Left lung (tissue), 10 donors: Measurements from ENCODE around the gene CTDP1. TPM values are rescaled to one million over a fixed set of nuclear protein-coding genes. Genes with fewer than 3 reads are reported as not detected.

Source experiments
- ATAC-seq: fragments of 200-7000 bp; cut with Tn5 transposase; one replicate; pipeline ENCODE4 v1.9.1; 2020; ENCODE audit warnings: moderate library complexity
- DNase-seq, 4 donors: peaks; one replicate each; pipeline ENCODE4 v3.0.0-alpha.2; 2013 to 2020
- H3K27ac ChIP-seq, 2 donors: fragments of 200-600 bp; sonication (generic) in 1 of 2; one replicate each; pipeline versions ENCODE4 v1.5.0 to v1.8.0; 2020 to 2021
- H3K27me3 ChIP-seq, 2 donors: fragments of 200-600 bp; sonication (generic) in 1 of 2; one replicate each; pipeline versions ENCODE4 v1.5.0 to v1.8.0; 2020 to 2021
- H3K36me3 ChIP-seq, 2 donors: fragments of 200-600 bp; sonication (generic) in 1 of 2; one replicate each; pipeline versions ENCODE4 v1.5.0 to v1.8.0; 2020 to 2021
- H3K4me1 ChIP-seq, 2 donors: fragments of 200-600 bp; one replicate each; pipeline ENCODE4 v1.8.0; 2021
- H3K4me3 ChIP-seq, 2 donors: fragments of 200-600 bp; sonication (generic) in 1 of 2; one replicate each; pipeline versions ENCODE4 v1.5.0 to v1.8.0; 2020 to 2021; ENCODE audit warnings: mild to moderate bottlenecking in 1 of 2
- H3K9me3 ChIP-seq, 2 donors: fragments of 200-600 bp; sonication (generic) in 1 of 2; one replicate each; pipeline versions ENCODE4 v1.5.0 to v1.8.0; 2020 to 2021
- intact Hi-C, 2 donors: fragments of 100-400 bp; cut with DNase I; formaldehyde crosslinking; loops; one replicate each; pipeline versions ENCODE4 v1.11.2 to v1.14.2; 2022
- polyA plus RNA-seq, 6 donors: library from polyadenylated mRNA; unstranded; fragments of 120-200 nt; gene quantifications; one replicate each; pipeline ENCODE4 v1.2.1, GENCODE V29; 2013; ENCODE audit not compliant: insufficient read length in 6 of 6
- total RNA-seq, 2 donors: library from RNA; stranded (reverse); fragmentation: NEBNext Ultra II Directional; extraction: Animal tissue kit (Norgen Biotek cat#: 25700); gene quantifications; one replicate each; pipeline ENCODE4 v1.2.1, GENCODE V29; 2021
- TF ChIP-seq, protein P1 (sequence below), 2 donors: fragments of 200-600 bp; sonication (generic) in 1 of 2; IDR thresholded peaks; one replicate each; pipeline versions ENCODE4 v1.5.0 to v1.8.0; 2021; ENCODE audit warnings: antibody characterized with exemption in 2 of 2
- donor health status: DM: no; HTN: yes; CAD: no.
- donor health status: DM: no; HTN: no; CAD: no.

The CTDP1 gene
- total and polyA plus RNA-seq, 8 donors: 8.4 to 24.4 (median 11.4) TPM

DNA sequence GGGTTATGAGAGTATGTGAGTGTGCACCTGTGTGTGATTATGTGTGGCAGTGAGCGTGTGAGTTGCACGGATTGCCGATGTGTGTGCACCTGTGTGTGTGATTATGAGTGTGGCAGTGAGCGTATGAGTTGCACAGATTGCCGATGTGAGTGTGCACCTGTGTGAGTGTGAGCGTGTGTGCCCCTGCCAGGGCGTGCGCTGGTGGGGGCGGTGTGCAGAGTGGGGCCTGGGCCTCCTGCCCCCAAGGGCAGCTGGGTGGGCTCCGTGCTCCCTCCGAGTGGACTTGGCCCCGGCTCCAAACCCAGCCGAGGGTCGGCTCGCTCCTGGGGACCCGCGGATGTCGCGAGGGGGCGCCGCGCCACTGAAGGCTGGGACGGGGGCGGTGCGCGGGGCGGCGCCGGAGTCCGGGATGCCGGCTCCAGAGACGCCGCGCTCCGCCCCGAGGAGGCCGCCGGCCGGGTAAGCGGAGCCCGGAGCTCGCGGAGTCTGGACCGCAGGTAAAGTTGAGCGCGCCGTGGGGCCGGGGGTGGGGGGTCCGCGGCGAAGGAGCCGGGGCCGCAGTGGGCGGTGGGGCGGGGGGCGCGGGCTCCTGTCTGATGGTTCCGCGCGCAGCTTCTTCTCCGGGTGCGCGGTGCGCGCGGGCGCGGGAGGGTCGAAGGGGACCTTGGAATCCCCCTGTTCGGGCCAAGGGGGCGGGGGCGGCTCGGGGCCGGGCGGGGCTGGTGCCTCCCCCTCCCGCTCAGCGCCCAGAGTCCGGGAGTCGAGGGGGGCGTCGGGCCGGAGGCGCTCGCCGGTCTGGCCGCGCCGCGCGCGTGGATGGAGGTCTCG is 118.1 kb downstream of the CTDP1 start, which contains the start of gene KCNG2:
KCNG2 (plus strand) TSS at position 421 of the 828 bp plus-strand sequence. CDS start 65,730 bp downstream, outside the sequence.
- peak within 1 kb of the TSS; percentile 28 to 44 for H3K4me3 ChIP-seq
- intact Hi-C loops: no loop called here
- TF ChIP-seq, protein P1, sequence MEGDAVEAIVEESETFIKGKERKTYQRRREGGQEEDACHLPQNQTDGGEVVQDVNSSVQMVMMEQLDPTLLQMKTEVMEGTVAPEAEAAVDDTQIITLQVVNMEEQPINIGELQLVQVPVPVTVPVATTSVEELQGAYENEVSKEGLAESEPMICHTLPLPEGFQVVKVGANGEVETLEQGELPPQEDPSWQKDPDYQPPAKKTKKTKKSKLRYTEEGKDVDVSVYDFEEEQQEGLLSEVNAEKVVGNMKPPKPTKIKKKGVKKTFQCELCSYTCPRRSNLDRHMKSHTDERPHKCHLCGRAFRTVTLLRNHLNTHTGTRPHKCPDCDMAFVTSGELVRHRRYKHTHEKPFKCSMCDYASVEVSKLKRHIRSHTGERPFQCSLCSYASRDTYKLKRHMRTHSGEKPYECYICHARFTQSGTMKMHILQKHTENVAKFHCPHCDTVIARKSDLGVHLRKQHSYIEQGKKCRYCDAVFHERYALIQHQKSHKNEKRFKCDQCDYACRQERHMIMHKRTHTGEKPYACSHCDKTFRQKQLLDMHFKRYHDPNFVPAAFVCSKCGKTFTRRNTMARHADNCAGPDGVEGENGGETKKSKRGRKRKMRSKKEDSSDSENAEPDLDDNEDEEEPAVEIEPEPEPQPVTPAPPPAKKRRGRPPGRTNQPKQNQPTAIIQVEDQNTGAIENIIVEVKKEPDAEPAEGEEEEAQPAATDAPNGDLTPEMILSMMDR (IDR thresholded peaks at IDR 0.05): no peak
- peak in 3 of 4 donors; percentile 33 to 69 (median 50) for DNase-seq
- peaks cover 11 to 50% of the 10 kb centered on the region in 2 donors for H3K4me1 ChIP-seq
- H3K36me3 ChIP-seq: no peaks in the 10 kb centered on the region
- peak; percentile 79 for ATAC-seq
- peaks cover 35 to 75% of the 10 kb centered on the region in 2 donors for H3K27me3 ChIP-seq
- H3K27ac ChIP-seq: no peak within 1 kb of the TSS
- H3K9me3 ChIP-seq: no peaks in the 10 kb centered on the region

DNA sequence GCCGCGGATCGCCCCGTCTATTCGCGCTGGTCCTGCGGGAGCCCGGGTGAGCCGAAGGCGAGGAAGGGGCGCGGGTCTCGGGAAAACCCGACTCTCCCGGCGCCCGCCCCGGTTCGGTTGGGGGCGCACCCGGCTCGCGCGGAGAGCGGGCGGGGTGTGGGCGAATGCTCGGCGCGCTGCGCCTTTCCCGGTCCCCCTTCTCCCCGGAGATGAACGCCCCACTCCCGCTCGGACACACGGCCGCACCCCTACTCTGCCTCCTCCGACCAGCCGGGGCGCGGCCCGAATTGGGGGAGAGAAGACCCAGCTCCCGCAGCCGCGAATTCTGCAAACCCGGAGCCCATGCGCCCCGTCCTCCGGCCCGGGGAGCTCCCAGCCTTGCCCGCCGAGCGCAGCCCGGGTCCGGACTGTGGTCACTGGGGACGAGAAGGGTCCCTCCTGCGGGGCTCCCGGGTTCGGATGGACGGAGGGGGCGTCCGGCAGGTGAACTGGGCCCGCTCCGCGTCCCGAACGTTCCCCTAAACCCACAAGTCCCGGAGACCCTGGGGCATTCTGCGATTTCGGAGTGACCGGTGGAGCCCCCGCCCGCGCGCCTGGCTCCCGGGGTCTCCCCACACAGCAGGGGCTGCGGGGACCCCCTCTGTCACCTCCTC is 118.9 kb downstream of the CTDP1 start:
- H3K4me3 ChIP-seq: peak overlapping the region; percentile 28 to 44
- H3K27me3 ChIP-seq: peaks cover 35 to 70% of the 10 kb centered on the region in 2 donors

DNA sequence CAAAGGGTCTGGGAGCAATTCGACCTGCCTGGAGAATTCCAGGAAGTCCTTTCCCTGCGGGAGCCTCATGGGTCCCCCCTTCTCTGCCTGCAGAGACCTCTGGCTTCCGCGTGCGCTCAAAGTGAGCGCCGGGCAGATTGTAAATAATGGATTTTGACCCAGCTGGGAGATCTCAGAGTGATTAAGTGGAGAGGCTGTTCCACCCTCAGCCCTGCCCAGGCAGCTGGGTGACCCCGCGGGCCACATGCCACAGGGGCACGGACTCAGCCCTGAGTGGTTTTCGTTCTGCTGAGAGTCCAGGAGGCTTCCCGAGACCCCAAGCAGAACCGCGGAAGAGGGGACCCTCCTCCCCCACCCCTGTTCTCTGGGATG is 119.4 kb downstream of the CTDP1 start:
- peaks cover 35 to 70% of the 10 kb centered on the region in 2 donors for H3K27me3 ChIP-seq
- peaks cover 11 to 42% of the 10 kb centered on the region in 2 donors for H3K4me1 ChIP-seq
- no peak for ATAC-seq
- TF ChIP-seq, protein P1 (IDR thresholded peaks at IDR 0.05): no peak
- DNase-seq: peak in 1 of 4 donors; percentile 23
- H3K27ac ChIP-seq: no peak overlapping the region
- no peaks in the 10 kb centered on the region for H3K9me3 ChIP-seq
- peak overlapping the region; percentile 28 to 44 for H3K4me3 ChIP-seq
- H3K36me3 ChIP-seq: no peaks in the 10 kb centered on the region
- intact Hi-C loops: no loop called here

More for the DNA sequence above, 118.9 kb downstream of the CTDP1 start:
- Histone ChIP-seq H3K36me3 (no peaks in the 10 kb centered on the region), H3K9me3 (no peaks in the 10 kb centered on the region), H3K27ac (no peak overlapping the region), H3K4me1 (peaks cover 11 to 42% of the 10 kb centered on the region in 2 donors)
- ATAC-seq (peak; percentile 10), DNase-seq (peak in 1 of 4 donors; percentile 30)
- intact Hi-C loops: no loop called here
- TF ChIP-seq, protein P1 (IDR thresholded peaks at IDR 0.05): no peak

DNA sequence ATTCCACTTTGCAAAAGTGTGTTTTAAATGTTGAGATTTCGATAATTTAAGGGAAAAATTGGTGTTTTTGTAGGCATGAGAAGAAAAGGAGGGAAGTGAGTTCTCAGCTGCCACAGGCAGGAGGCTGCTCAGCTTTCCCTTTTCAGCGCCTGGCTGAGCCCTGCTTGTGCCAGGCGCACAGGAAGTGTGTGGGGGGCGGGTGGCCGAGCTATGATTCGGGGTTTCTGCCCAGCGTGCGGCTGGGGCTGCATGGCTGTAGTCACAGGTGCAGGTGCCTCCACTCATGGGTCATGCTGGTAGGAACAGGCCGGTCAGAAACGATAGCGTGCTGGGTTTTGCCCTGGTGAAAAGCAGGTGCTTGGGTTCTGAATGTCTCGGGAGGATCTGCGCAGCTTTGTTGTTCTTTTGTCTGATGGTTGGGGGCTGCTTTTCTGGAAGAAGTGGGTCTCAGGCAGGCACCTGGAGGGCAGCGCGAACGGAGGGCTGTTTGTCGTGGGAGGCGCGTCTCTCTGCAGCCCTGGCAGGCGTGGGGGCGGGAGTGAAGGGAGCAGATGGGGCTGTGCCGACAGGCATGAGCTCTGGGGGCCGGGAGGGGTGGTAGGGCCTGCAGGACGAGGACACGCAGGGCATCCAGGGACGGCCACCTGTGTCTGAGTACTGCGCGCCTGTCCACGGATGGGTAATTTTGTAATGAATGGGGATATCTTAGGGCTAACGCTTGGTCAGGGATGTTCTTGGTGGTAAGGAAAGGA is 120.2 kb downstream of the CTDP1 start:
- peaks cover 11 to 34% of the 10 kb centered on the region in 2 donors for H3K4me1 ChIP-seq

More for the DNA sequence above, 120.2 kb downstream of the CTDP1 start:
- Histone ChIP-seq H3K9me3 (no peaks in the 10 kb centered on the region), H3K27ac (no peak overlapping the region), H3K4me3 (no peak overlapping the region), H3K36me3 (no peaks in the 10 kb centered on the region), H3K27me3 (peaks cover 35 to 70% of the 10 kb centered on the region in 2 donors)
- no peak for DNase-seq
- TF ChIP-seq, protein P1 (IDR thresholded peaks at IDR 0.05): no peak
- intact Hi-C loops: no loop called here
- no peak for ATAC-seq
